ENCODE data around the gene TFDP1.

DNA sequence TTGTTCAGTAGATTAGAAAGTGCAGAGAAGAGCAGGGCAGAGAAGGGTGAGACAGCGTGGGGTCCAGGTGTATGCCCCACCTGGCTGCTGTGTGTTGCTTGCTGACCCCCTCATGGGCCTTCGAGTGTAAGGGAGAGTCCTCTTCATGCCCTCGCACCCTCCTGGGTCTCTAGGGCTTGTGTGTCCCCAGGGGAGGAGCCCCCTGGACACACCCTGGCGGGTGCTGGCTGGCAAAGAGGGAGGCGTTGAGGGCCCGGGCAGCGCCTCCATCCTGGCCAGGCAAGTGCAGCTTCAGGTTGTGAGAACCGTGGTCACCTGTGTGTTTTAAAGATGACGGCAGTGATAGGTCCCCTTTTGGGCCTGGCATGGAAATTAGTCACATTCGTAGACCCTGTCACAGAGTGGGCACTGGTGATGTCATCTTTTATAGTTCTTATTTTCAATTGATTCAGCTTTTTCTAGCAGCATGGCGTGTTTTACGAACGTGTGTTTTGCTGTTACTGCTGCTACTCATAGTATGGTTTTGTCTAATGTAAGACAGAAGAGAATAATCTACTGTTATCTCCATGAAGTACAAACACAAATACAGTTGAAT is 18.7 kb downstream of the TFDP1 start:
- no peak for TF ChIP-seq CEBPB (IDR thresholded peaks at IDR 0.05)
- TF ChIP-seq TAF1 (IDR thresholded peaks at IDR 0.05; ENCODE audit: low read depth) = no peak
- TF ChIP-seq TCF12 (IDR thresholded peaks at IDR 0.05; ENCODE audit: low read depth) = no peak
- TF ChIP-seq TEAD4 (IDR thresholded peaks at IDR 0.05) = no peak
- TF ChIP-seq CREB1 (IDR thresholded peaks at IDR 0.05; ENCODE audit: low read depth) = no peak
- TF ChIP-seq YY1 (IDR thresholded peaks at IDR 0.05; ENCODE audit: low read depth) = no peak
- TF ChIP-seq, protein P1, sequence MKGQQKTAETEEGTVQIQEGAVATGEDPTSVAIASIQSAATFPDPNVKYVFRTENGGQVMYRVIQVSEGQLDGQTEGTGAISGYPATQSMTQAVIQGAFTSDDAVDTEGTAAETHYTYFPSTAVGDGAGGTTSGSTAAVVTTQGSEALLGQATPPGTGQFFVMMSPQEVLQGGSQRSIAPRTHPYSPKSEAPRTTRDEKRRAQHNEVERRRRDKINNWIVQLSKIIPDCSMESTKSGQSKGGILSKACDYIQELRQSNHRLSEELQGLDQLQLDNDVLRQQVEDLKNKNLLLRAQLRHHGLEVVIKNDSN (IDR thresholded peaks at IDR 0.05) = no peak
- TF ChIP-seq EP300 (IDR thresholded peaks at IDR 0.05; ENCODE audit: borderline replicate concordance) = no peak
- no peak for TF ChIP-seq RAD21 (IDR thresholded peaks at IDR 0.05; ENCODE audit: low read depth)
- TF ChIP-seq EGR1 (IDR thresholded peaks at IDR 0.05) = no peak
- TF ChIP-seq, protein P2, sequence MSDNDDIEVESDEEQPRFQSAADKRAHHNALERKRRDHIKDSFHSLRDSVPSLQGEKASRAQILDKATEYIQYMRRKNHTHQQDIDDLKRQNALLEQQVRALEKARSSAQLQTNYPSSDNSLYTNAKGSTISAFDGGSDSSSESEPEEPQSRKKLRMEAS (IDR thresholded peaks at IDR 0.05) = no peak
- no peak for TF ChIP-seq ZBTB7A (IDR thresholded peaks at IDR 0.05; ENCODE audit: low read depth)
